Measurements from ENCODE around the gene ESPL1.

DNA sequence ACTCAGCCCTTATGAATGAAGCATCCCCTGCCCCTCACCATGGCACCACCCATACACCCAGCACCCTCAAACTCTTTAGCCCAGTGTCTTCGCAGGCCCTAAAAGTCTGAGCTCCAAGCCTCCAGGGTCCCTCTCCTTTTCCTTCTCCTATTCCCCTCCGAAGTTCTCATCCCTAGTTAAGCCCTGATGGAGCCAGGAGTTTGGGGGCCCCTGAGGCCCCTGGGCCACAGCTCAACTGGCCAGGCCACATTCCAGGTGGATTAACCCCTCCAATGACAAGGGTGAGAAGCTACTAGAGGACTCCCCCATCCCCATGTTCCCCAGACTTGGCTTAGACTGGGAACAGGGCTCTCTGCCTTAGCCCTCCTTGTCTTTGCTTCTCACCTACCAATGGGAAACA is 38.6 kb upstream of the ESPL1 start:
- no peak for TF ChIP-seq POLR2AphosphoS5 (IDR thresholded peaks at IDR 0.05; ENCODE audit: low read depth, low read length)
- no peak for TF ChIP-seq TAF1 (IDR thresholded peaks at IDR 0.05; ENCODE audit: borderline replicate concordance, insufficient read depth, low read length)
- TF ChIP-seq, protein P1, sequence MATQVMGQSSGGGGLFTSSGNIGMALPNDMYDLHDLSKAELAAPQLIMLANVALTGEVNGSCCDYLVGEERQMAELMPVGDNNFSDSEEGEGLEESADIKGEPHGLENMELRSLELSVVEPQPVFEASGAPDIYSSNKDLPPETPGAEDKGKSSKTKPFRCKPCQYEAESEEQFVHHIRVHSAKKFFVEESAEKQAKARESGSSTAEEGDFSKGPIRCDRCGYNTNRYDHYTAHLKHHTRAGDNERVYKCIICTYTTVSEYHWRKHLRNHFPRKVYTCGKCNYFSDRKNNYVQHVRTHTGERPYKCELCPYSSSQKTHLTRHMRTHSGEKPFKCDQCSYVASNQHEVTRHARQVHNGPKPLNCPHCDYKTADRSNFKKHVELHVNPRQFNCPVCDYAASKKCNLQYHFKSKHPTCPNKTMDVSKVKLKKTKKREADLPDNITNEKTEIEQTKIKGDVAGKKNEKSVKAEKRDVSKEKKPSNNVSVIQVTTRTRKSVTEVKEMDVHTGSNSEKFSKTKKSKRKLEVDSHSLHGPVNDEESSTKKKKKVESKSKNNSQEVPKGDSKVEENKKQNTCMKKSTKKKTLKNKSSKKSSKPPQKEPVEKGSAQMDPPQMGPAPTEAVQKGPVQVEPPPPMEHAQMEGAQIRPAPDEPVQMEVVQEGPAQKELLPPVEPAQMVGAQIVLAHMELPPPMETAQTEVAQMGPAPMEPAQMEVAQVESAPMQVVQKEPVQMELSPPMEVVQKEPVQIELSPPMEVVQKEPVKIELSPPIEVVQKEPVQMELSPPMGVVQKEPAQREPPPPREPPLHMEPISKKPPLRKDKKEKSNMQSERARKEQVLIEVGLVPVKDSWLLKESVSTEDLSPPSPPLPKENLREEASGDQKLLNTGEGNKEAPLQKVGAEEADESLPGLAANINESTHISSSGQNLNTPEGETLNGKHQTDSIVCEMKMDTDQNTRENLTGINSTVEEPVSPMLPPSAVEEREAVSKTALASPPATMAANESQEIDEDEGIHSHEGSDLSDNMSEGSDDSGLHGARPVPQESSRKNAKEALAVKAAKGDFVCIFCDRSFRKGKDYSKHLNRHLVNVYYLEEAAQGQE (IDR thresholded peaks at IDR 0.05; ENCODE audit: insufficient read depth in 1 of 2, low read depth in 2 of 2, low read length in 2 of 2): no peak
- TF ChIP-seq SIN3A (IDR thresholded peaks at IDR 0.05; ENCODE audit: borderline replicate concordance, insufficient read depth, low read length): no peak
- no peak for TF ChIP-seq FOXP2 (optimal IDR thresholded peaks at IDR 0.05; ENCODE audit: borderline replicate concordance, extremely low read depth, extremely low read length, insufficient read depth)
